ENCODE measurements around the gene TCP10L. TPM values are rescaled to one million over a fixed set of nuclear protein-coding genes. Genes with fewer than 3 reads are reported as not detected.
"Not testable (repeated sequence)": the region's sequence is repeated elsewhere in the genome, so short reads cannot be mapped to it uniquely, and the experiment has no call there.

Gene TCP10L
- total RNA-seq, 3 donors from 2014 or later: 0.14 to 1.1 (median 0.66) TPM

DNA sequence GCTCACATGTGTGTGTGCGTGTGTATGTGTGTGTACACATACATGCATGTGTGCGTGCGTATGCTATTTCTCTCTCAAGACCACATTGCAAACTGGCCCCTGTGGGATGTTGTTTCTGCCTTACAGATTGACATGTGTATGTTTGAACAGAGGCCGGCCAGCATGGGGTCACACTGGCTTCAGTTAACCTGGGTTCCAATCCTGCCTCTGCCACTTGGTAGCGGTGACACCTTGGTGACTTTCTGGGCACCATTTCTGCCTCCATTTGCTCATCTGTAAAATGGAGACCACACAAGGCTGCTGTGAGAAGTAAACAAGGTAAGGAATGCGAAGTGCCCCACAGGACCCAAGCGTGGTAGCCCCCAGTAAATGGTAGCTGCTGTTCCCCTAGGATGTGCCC, 51.7 kb downstream of the TCP10L start:
- ATAC-seq (no peak), DNase-seq (no peak)
- H3K27me3 Mint-ChIP-seq (ENCODE audit: low read depth): no peaks in the 10 kb centered on the region
- no peaks in the 10 kb centered on the region for H3K36me3 Mint-ChIP-seq (ENCODE audit: insufficient read depth)
- peaks cover 13% of the 10 kb centered on the region for H3K4me1 Mint-ChIP-seq (ENCODE audit: low read depth)
- H3K9me3 Mint-ChIP-seq: no peaks in the 10 kb centered on the region
- no peak overlapping the region for H3K4me3 Mint-ChIP-seq

GRCh38 chr21:32533053-32533452, 52.3 kb downstream of the TCP10L start:
- no peak for DNase-seq
- no peak overlapping the region for H3K4me3 Mint-ChIP-seq
- no peak for ATAC-seq
- H3K9me3 Mint-ChIP-seq: no peaks in the 10 kb centered on the region
- H3K4me1 Mint-ChIP-seq (ENCODE audit: low read depth): peaks cover 10% of the 10 kb centered on the region
- no peaks in the 10 kb centered on the region for H3K27me3 Mint-ChIP-seq (ENCODE audit: low read depth)
- H3K36me3 Mint-ChIP-seq (ENCODE audit: insufficient read depth): no peaks in the 10 kb centered on the region

- Mint-ChIP-seq H3K9me3 (no peaks in the 10 kb centered on the region), H3K27me3 (ENCODE audit: low read depth) (no peaks in the 10 kb centered on the region), H3K4me3 (no peak overlapping the region), H3K4me1 (ENCODE audit: low read depth) (peaks cover 10% of the 10 kb centered on the region), H3K36me3 (ENCODE audit: insufficient read depth) (no peaks in the 10 kb centered on the region)
- DNase-seq: no peak
- ATAC-seq: no peak
Observed at GRCh38 chr21:32532636-32533035, 52.7 kb downstream of the TCP10L start.

- ATAC-seq; DNase-seq; H3K4me1 Mint-ChIP-seq (ENCODE audit: low read depth); H3K9me3 Mint-ChIP-seq; H3K4me3 Mint-ChIP-seq; H3K27me3 Mint-ChIP-seq (ENCODE audit: low read depth); H3K36me3 Mint-ChIP-seq (ENCODE audit: insufficient read depth): not testable (repeated sequence)
Observed at GRCh38 chr21:32531561-32531960, 53.8 kb downstream of the TCP10L start.

DNA sequence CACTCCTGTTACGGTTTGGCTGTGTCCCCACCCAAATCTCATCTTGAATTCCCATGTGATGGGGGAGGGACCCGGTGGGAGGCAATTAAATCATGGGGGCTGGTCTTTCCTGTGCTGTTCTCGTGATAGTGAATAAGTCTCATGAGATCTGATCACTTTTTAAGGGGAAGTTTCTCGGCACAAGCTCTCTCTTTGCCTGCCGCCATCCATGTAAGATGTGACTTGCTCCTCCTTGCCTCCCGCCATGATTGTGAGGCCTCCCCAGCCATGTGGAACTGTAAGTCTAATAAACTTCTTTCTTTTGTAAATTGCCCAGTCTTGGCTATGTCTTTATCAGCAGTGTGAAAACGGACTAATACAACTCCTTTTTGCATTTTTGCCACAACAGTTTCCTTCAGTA, 54.5 kb downstream of the TCP10L start:
- H3K27me3 Mint-ChIP-seq (ENCODE audit: low read depth); DNase-seq; H3K4me1 Mint-ChIP-seq (ENCODE audit: low read depth); H3K9me3 Mint-ChIP-seq; H3K36me3 Mint-ChIP-seq (ENCODE audit: insufficient read depth); H3K4me3 Mint-ChIP-seq; ATAC-seq: not testable (repeated sequence)

DNA sequence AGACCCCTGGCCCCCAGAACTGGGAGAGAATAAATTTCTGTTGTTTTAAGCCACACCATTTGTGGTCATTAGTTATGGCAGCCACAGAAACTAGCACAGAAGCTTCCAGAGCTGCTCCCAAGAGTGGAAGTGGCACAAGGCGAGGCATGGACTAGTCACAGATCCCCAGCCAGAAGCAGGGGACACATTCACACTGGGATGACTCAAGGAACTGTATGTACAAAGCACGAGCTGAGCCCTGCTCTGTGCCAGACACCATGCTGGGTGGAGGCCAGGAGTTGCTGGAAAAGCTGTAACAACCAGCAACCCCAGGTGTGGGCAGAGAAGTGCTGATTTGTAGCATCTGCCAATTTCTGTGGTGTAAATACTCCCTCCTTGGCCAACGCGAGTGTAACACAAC, 55.6 kb downstream of the TCP10L start:
- ATAC-seq: no peak
- H3K9me3 Mint-ChIP-seq: no peaks in the 10 kb centered on the region
- H3K4me3 Mint-ChIP-seq: no peak overlapping the region
- DNase-seq: no peak
- no peaks in the 10 kb centered on the region for H3K36me3 Mint-ChIP-seq (ENCODE audit: insufficient read depth)
- no peaks in the 10 kb centered on the region for H3K4me1 Mint-ChIP-seq (ENCODE audit: low read depth)
- no peaks in the 10 kb centered on the region for H3K27me3 Mint-ChIP-seq (ENCODE audit: low read depth)

DNA sequence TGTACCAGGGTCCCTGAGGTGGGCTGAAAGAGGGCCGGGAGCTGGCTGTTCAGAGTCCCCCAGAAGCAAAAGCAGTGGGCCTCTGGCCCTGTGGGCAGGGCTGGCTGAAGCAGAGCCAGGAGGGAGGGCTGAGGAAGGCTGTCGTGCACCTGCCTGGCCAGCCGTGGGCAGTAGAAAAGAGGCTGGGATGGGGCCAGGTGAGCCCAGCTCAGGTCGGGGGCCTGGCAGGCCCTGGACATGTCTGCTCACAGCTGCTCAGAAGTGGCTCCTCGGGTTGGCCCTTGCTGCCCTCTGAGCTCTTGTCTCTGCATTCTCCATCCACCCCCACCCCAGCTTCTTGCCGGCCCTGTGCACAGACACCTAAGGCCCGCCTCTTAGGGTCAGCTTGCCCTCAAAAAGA, 60.0 kb downstream of the TCP10L start:
- Mint-ChIP-seq H3K4me3 (no peak overlapping the region), H3K36me3 (ENCODE audit: insufficient read depth) (no peaks in the 10 kb centered on the region), H3K4me1 (ENCODE audit: low read depth) (no peaks in the 10 kb centered on the region), H3K9me3 (no peaks in the 10 kb centered on the region), H3K27me3 (ENCODE audit: low read depth) (no peaks in the 10 kb centered on the region)
- ATAC-seq (no peak), DNase-seq (no peak)

GRCh38 chr21:32523988-32524719, 61.2 kb downstream of the TCP10L start:
- H3K4me3 Mint-ChIP-seq: no peak overlapping the region

More at GRCh38 chr21:32523988-32524719, 61.2 kb downstream of the TCP10L start:
- ATAC-seq: no peak
- H3K4me1 Mint-ChIP-seq (ENCODE audit: low read depth): no peaks in the 10 kb centered on the region
- no peaks in the 10 kb centered on the region for H3K36me3 Mint-ChIP-seq (ENCODE audit: insufficient read depth)
- DNase-seq: no peak
- no peaks in the 10 kb centered on the region for H3K27me3 Mint-ChIP-seq (ENCODE audit: low read depth)
- no peaks in the 10 kb centered on the region for H3K9me3 Mint-ChIP-seq

Other genes starting within 250 kb of the TCP10L start
- gene URB1, start 192.5 kb downstream of the TCP10L start, total RNA-seq: 10 to 100 TPM; 46.2 to 54.5 (median 53.7) TPM
- 10 to 100 TPM; 12.8 to 15.3 (median 14.7) TPM for gene EVA1C, start 172.8 kb downstream of the TCP10L start, total RNA-seq
- 10 to 100 TPM; 58.7 to 74.7 (median 63.7) TPM for gene CFAP298, start 26.9 kb upstream of the TCP10L start, total RNA-seq
- gene SYNJ1, start 142.5 kb upstream of the TCP10L start, total RNA-seq: 10 to 100 TPM; 10.8 to 11.8 (median 11.6) TPM
- 10 to 100 TPM; 54.9 to 61.4 (median 58.3) TPM for gene PAXBP1, start 186.2 kb upstream of the TCP10L start, total RNA-seq

Measured in activated T-cell treated with anti-CD3 and anti-CD28 coated beads, Interleukin-2, amount 50 U/mL, for 4 hours (primary cell).